ENCODE data around the gene RILPL1. TPM values are rescaled to one million over a fixed set of nuclear protein-coding genes. Genes with fewer than 3 reads are reported as not detected.
"Not testable (repeated sequence)": the region's sequence is repeated elsewhere in the genome, so short reads cannot be mapped to it uniquely, and the experiment has no call there.

Gene RILPL1
- total RNA-seq, 2 donors from 2014 or later: 2.1 to 2.6 TPM

DNA sequence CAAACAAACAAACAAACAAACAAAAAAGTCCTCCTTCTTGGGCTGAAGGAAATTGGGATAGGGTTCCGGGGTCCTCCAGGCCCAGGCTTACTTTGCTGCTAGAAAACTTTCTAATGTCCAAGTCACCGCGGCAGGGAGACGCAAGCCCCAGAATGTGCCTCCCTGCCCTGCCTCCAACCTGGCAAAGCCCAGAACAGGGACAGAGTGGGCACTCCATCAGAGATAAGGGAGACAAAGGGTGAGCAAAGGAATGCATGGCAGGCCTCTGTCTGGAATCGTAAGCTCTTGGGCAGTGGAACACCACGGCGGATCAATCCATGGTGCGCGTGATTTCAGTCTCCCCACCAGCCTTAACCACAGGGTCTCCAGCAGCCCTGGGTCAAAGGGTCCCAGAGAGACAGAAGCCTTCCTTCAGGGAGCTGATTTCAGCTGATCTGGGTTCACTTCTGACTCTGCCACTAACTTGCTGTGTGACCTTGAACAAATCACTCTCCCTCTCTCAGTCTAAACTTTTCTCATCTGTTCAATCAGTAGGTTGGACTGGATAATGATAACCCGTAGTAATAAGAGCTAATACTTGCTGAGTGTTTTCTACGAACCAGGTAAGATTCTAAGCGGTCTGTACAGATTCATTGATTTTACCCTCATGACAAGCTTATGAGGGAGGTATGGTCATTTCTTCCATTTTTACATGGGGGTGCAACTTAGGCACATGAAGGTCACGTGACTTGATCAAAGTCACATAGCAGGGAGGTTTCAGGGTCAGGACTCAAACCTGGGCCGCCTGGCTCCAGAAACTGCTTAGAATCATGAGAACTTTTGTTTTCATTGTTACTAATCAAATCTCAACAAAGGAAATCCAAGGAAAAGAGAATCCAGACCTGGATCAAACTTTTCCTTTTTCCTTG, 12.7 kb downstream of the RILPL1 start:
- no peak overlapping the region for H3K27ac Mint-ChIP-seq
- H3K9me3 Mint-ChIP-seq: no peaks in the 10 kb centered on the region
- ATAC-seq (no peak), DNase-seq (ENCODE audit: low spot score) (no peak)
- H3K36me3 Mint-ChIP-seq: no peaks in the 10 kb centered on the region
- H3K27me3 Mint-ChIP-seq: no peaks in the 10 kb centered on the region
- H3K4me1 Mint-ChIP-seq (ENCODE audit: low read depth in 2 of 2): no peaks in the 10 kb centered on the region
- no peak overlapping the region for H3K4me3 Mint-ChIP-seq

GRCh38 chr12:123519141-123520001, 14.1 kb downstream of the RILPL1 start:
- no peaks in the 10 kb centered on the region for H3K36me3 Mint-ChIP-seq
- no peaks in the 10 kb centered on the region for H3K4me1 Mint-ChIP-seq (ENCODE audit: low read depth in 2 of 2)
- DNase-seq (ENCODE audit: low spot score) (no peak), ATAC-seq (no peak)
- H3K4me3 Mint-ChIP-seq: no peak overlapping the region
- H3K27ac Mint-ChIP-seq: no peak overlapping the region
- H3K27me3 Mint-ChIP-seq: no peaks in the 10 kb centered on the region
- no peaks in the 10 kb centered on the region for H3K9me3 Mint-ChIP-seq

DNA sequence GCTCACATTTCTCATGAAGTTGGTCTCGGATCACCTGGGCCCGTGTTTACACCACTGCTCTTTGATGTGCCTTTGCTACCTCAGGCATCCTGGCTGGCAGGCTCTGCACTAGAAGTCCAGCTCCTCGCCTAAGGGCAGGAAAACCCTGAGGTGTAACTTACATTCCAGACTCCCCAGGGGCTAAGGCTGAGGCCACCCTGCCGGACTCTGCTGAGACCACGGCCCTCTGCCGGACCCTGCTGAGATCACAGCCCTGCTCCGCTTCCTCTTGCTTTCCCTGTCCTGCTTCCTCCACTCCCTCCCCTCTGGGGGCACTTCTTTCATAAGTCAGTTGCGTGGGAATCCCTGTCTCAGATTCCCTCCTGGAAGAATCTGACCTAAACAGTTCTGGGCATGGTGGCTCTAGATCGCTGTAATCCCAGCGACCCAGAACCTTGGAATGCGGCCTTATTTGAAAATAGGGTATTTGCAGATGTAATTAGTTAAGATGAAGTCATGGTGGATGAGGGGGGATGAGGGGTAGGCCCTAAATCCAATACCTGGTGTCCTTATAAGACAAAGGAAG, 17.2 kb downstream of the RILPL1 start:
- H3K4me3 Mint-ChIP-seq: no peak overlapping the region
- H3K36me3 Mint-ChIP-seq: no peaks in the 10 kb centered on the region
- no peak overlapping the region for H3K27ac Mint-ChIP-seq
- DNase-seq (ENCODE audit: low spot score) (no peak), ATAC-seq (no peak)
- H3K4me1 Mint-ChIP-seq (ENCODE audit: low read depth in 2 of 2): no peaks in the 10 kb centered on the region
- no peaks in the 10 kb centered on the region for H3K27me3 Mint-ChIP-seq
- no peaks in the 10 kb centered on the region for H3K9me3 Mint-ChIP-seq

DNA sequence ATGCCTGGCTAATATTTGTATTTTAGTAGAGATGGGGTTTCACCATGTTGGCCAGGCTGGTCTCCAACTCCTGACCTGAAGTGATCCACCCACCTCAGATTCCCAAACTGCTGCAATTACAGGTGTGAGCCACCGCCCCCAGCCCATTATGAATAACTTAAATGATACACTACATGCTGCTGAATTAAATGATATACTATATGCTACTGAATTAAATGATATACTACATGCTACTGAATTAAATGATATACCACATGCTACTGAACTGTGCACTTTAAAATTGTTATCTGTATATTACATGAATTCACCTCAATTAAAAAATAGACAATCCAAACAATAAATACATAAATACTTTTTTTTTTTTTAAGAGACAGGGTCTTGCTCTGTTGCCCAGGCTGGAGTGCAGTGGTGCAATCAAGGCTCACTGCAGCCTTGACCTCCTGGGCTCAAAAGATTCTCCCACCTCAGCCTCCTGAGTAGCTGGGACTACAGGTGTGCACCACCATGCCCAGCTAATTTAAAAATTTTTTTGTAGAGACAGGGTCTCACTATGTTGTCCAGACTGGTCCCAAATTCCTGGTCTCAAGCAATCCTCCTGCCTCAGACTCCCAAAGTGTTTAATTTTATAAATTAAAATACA, 18.8 kb downstream of the RILPL1 start:
- H3K9me3 Mint-ChIP-seq; H3K27ac Mint-ChIP-seq; H3K4me3 Mint-ChIP-seq; DNase-seq (ENCODE audit: low spot score); H3K27me3 Mint-ChIP-seq; ATAC-seq; H3K4me1 Mint-ChIP-seq (ENCODE audit: low read depth in 2 of 2); H3K36me3 Mint-ChIP-seq: not testable (repeated sequence)

DNA sequence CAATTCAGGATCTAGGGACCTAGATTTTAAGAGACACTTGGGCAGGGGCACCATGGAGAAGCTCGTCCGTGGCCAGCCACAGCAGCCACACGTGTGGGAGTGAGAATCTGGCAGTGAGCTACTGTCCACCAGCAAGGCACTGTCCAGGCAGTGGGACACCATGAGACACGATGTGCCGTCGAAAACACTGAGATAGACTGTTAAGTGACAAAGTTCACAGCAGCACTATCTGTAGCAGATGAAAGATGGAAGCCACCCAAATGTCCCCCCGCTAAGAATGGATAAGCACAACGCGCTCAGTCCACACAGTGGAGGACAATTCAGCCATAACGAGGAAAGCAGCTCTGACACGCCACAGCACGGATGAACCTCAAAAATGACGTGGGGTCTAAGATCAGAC, 19.7 kb downstream of the RILPL1 start:
- Mint-ChIP-seq H3K4me1 (ENCODE audit: low read depth in 2 of 2) (no peaks in the 10 kb centered on the region), H3K4me3 (no peak overlapping the region), H3K27ac (no peak overlapping the region), H3K27me3 (no peaks in the 10 kb centered on the region), H3K9me3 (no peaks in the 10 kb centered on the region), H3K36me3 (no peaks in the 10 kb centered on the region)
- DNase-seq (ENCODE audit: low spot score): no peak
- ATAC-seq: no peak

DNA sequence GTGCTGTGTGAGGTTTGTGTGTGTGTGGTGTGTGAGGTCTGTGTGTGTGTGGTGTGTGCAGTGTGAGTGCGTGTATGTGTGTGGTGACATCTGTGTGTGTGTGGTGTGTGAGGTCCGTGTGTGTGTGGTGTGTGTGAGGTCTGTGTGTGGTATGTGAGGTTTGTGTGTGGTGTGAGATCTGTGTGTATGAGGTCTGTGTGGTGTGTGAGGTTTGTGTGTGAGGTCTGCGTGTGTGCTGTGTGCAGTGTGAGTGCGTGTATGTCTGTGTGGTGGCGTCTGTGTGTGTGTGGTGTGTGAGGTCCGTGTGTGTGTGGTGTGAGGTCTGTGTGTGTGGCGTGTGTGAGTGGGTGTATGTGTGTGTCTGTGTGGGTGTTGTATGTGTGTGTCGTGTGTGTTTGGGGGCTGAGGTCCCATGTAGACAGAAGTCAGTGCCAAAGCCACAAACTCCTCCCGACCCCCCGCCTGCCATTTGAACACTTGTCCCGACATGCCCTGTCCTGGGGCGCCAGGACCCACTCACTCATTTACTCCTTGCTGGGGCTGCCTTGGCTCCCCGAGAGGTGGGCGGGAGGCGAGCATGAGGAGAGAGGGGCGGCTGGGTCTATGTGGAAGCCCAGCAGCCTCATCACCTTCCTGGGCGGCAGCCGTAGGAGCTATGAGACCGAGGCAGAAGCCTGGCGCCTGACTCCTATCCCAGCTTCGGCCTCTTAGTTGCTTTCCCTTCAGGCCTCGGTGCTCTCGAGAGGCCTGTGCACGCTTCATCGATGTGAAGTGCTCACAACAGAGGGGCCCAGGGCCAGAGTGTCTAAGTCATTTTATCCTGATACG, 20.5 kb downstream of the RILPL1 start:
- H3K9me3 Mint-ChIP-seq: no peaks in the 10 kb centered on the region
- H3K4me3 Mint-ChIP-seq: no peak overlapping the region
- no peak for DNase-seq (ENCODE audit: low spot score)
- no peak overlapping the region for H3K27ac Mint-ChIP-seq
- ATAC-seq: peak in 1 of 2 donors; percentile 46
- H3K36me3 Mint-ChIP-seq: no peaks in the 10 kb centered on the region
- no peaks in the 10 kb centered on the region for H3K4me1 Mint-ChIP-seq (ENCODE audit: low read depth in 2 of 2)
- no peaks in the 10 kb centered on the region for H3K27me3 Mint-ChIP-seq

- Mint-ChIP-seq H3K9me3 (no peaks in the 10 kb centered on the region), H3K4me1 (ENCODE audit: low read depth in 2 of 2) (no peaks in the 10 kb centered on the region), H3K4me3 (no peak overlapping the region), H3K36me3 (no peaks in the 10 kb centered on the region), H3K27ac (no peak overlapping the region), H3K27me3 (no peaks in the 10 kb centered on the region)
- DNase-seq (ENCODE audit: low spot score) (no peak), ATAC-seq (no peak)
Measured at GRCh38 chr12:123506843-123507236, 26.7 kb downstream of the RILPL1 start.

- Mint-ChIP-seq H3K27me3 (no peaks in the 10 kb centered on the region), H3K36me3 (no peaks in the 10 kb centered on the region), H3K27ac (no peak overlapping the region), H3K4me1 (ENCODE audit: low read depth in 2 of 2) (no peaks in the 10 kb centered on the region), H3K4me3 (no peak overlapping the region), H3K9me3 (no peaks in the 10 kb centered on the region)
- no peak for DNase-seq (ENCODE audit: low spot score)
- ATAC-seq: no peak
Measured at GRCh38 chr12:123506059-123506842, 27.3 kb downstream of the RILPL1 start.

GRCh38 chr12:123502163-123502704, 31.3 kb downstream of the RILPL1 start:
- DNase-seq (ENCODE audit: low spot score) (no peak), ATAC-seq (no peak)
- Mint-ChIP-seq H3K27ac (no peak overlapping the region), H3K9me3 (no peaks in the 10 kb centered on the region), H3K4me1 (ENCODE audit: low read depth in 2 of 2) (no peaks in the 10 kb centered on the region), H3K4me3 (no peak overlapping the region), H3K36me3 (no peaks in the 10 kb centered on the region), H3K27me3 (no peaks in the 10 kb centered on the region)

- Mint-ChIP-seq H3K27ac (no peak overlapping the region), H3K36me3 (no peaks in the 10 kb centered on the region), H3K27me3 (no peaks in the 10 kb centered on the region), H3K9me3 (no peaks in the 10 kb centered on the region), H3K4me3 (no peak overlapping the region), H3K4me1 (ENCODE audit: low read depth in 2 of 2) (no peaks in the 10 kb centered on the region)
- DNase-seq (ENCODE audit: low spot score) (no peak), ATAC-seq (no peak)
Measured at GRCh38 chr12:123499332-123499731, 34.2 kb downstream of the RILPL1 start.

DNA sequence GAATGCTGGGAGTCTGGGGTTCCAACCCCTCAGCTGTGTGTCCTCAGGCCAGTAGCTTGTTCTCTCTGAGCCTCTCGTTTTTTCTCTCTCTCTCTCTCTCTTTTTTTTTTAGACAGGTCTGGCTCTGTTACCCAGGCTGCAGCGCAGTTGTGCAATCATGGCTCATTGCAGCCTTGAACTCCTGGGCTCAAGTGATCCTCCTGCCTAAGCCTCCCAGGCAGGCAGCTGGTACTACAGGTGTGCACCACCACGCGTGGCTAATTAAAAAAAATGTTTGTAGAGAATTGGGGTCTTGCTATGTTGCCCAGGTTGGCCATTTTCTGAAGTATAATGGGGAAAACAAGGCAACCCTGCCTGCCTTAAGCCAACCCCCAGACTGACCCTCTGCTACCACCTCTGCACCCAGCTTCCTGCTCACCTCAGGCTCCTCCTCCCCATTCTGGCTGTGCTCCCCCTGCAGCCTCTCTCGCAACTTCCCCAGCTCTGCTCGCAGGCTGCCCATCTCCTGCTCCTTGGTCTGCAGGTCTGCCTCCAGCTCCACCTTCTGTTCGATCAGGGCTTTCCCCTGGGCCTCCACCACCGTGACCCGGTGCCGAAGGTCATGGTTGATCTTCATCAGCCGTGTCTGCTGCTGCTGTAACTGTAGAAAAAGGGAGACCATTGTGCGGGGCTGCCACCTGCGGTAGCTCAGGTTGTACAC, 35.2 kb downstream of the RILPL1 start:
- Mint-ChIP-seq H3K36me3 (no peaks in the 10 kb centered on the region), H3K27ac (no peak overlapping the region), H3K4me1 (ENCODE audit: low read depth in 2 of 2) (no peaks in the 10 kb centered on the region), H3K9me3 (no peaks in the 10 kb centered on the region), H3K27me3 (no peaks in the 10 kb centered on the region), H3K4me3 (no peak overlapping the region)
- no peak for ATAC-seq
- DNase-seq (ENCODE audit: low spot score): no peak

GRCh38 chr12:123497065-123497464, 36.5 kb downstream of the RILPL1 start:
- DNase-seq (ENCODE audit: low spot score) (no peak), ATAC-seq (no peak)
- Mint-ChIP-seq H3K4me1 (ENCODE audit: low read depth in 2 of 2) (no peaks in the 10 kb centered on the region), H3K9me3 (no peaks in the 10 kb centered on the region), H3K4me3 (no peak overlapping the region), H3K27me3 (no peaks in the 10 kb centered on the region), H3K36me3 (no peaks in the 10 kb centered on the region), H3K27ac (no peak overlapping the region)

Measured in natural killer cell treated with Interleukin-12 subunit alpha and Interleukin-12 subunit beta and Interleukin-15 and Interleukin-18, amount 100 ng/mL, for 72 hours (primary cell).